Thyroid gland (tissue), 4 donors: ENCODE measurements around the gene CDPF1. TPM values are rescaled to one million over a fixed set of nuclear protein-coding genes. Genes with fewer than 3 reads are reported as not detected.

Source experiments
- DNase-seq, 2 donors: peaks; one replicate each; pipeline ENCODE4 v3.0.0-alpha.2; 2019
- H3K27ac ChIP-seq, 3 donors: fragments of 200-600 bp; sonication (generic); 1 replicate in 2 of 3; 2 replicates in 1 of 3; pipeline ENCODE4 v1.5.1; 2016 to 2019; ENCODE audit warnings: mild to moderate bottlenecking in 1 of 3, moderate library complexity in 1 of 3
- H3K27me3 ChIP-seq: fragments of 200-600 bp; sonication (generic); one replicate; pipeline ENCODE4 v1.5.1; 2019
- H3K36me3 ChIP-seq, 2 donors: fragments of 200-600 bp; sonication (generic); one replicate each; pipeline ENCODE4 v1.5.1; 2016 to 2019
- H3K4me1 ChIP-seq, 2 donors: fragments of 200-600 bp; sonication (generic); one replicate each; pipeline ENCODE4 v1.5.1; 2017 to 2019
- H3K4me3 ChIP-seq, 3 donors: fragments of 200-600 bp; sonication (generic); replicated peaks in 1 of 3; 1 replicate in 2 of 3; 2 replicates in 1 of 3; pipeline ENCODE4 v1.5.1; 2016; ENCODE audit warnings: mild to moderate bottlenecking in 1 of 3
- H3K9me3 ChIP-seq: fragments of 200-600 bp; sonication (generic); one replicate; pipeline ENCODE4 v1.5.1; 2017
- CTCF ChIP-seq, 6 experiments: fragments of 200-600 bp in 3 of 6; fragments of 450-650 bp in 3 of 6; sonication (generic) in 3 of 6; IDR thresholded peaks; one replicate each; pipeline ENCODE4 v1.5.1; 2016 to 2019; ENCODE audit warnings: antibody characterized with exemption in 6 of 6, mild to moderate bottlenecking in 2 of 6, inconsistent platforms in 1 of 6, moderate library complexity in 1 of 6
- POLR2A ChIP-seq, 2 donors: fragments of 450-650 bp; IDR thresholded peaks; one replicate each; pipeline ENCODE4 v1.6.1; 2017; ENCODE audit warnings: antibody characterized with exemption in 2 of 2, mild to moderate bottlenecking in 2 of 2, moderate library complexity in 1 of 2
- WGBS, 2 donors: methylation state at CpG; one replicate each; pipeline ENCODE4 v1.1.5; 2017; 5-methylcytosine and 5-hydroxymethylcytosine counted together
- intact Hi-C: fragments of 100-400 bp; cut with DNase I; formaldehyde crosslinking; loops from one replicate; pipeline ENCODE4 v1.15.1; 2023
- total RNA-seq, 4 donors: library from RNA; depleted of rRNA; stranded (reverse); fragments of >200 nt; gene quantifications; one replicate each; pipeline ENCODE4 v1.2.3, GENCODE V29; 2016

The CDPF1 gene
- total RNA-seq, 4 donors from 2014 or later: 12.8 to 34.4 (median 16.4) TPM

GRCh38 chr22:46290843-46291785 is 41.0 kb upstream of the CDPF1 start:
- intact Hi-C loops: no loop called here
- Histone ChIP-seq H3K27me3 (no peaks in the 10 kb centered on the region), H3K36me3 (peaks cover 9 to 17% of the 10 kb centered on the region in 2 donors), H3K4me3 (no peak overlapping the region), H3K4me1 (peaks cover 6 to 7% of the 10 kb centered on the region in 2 donors), H3K9me3 (no peaks in the 10 kb centered on the region), H3K27ac (no peak overlapping the region)
- TF ChIP-seq POLR2A (IDR thresholded peaks at IDR 0.05): no peak
- no peak for TF ChIP-seq CTCF (IDR thresholded peaks at IDR 0.05)
- DNase-seq: no peak
- 95% methylated on average over 18 to 23 of the region's 23 CpGs for WGBS, 2 donors

- DNase-seq: no peak
- peaks cover 14 to 22% of the 10 kb centered on the region in 2 donors for H3K36me3 ChIP-seq
- H3K4me1 ChIP-seq: no peaks in the 10 kb centered on the region
- H3K4me3 ChIP-seq: no peak overlapping the region
- H3K27me3 ChIP-seq: no peaks in the 10 kb centered on the region
- 90 to 97% methylated on average over 17 of the region's 17 CpGs for WGBS, 2 donors
- no peak for TF ChIP-seq POLR2A (IDR thresholded peaks at IDR 0.05)
- TF ChIP-seq CTCF (IDR thresholded peaks at IDR 0.05): no peak
- no peak overlapping the region for H3K27ac ChIP-seq
- H3K9me3 ChIP-seq: no peaks in the 10 kb centered on the region
- intact Hi-C loops: no loop called here
Observed at GRCh38 chr22:46290121-46290842, 40.2 kb upstream of the CDPF1 start.

GRCh38 chr22:46289244-46289891 is 39.3 kb upstream of the CDPF1 start:
- H3K36me3 ChIP-seq: peaks cover 18 to 29% of the 10 kb centered on the region in 2 donors
- intact Hi-C loops: no loop called here
- no peaks in the 10 kb centered on the region for H3K9me3 ChIP-seq
- no peak for DNase-seq
- TF ChIP-seq POLR2A (IDR thresholded peaks at IDR 0.05) (no peak), CTCF (IDR thresholded peaks at IDR 0.05) (no peak)
- H3K27ac ChIP-seq: no peak overlapping the region
- H3K27me3 ChIP-seq: no peaks in the 10 kb centered on the region
- WGBS, 2 donors: 93 to 94% methylated on average over 15 to 31 of the region's 33 CpGs
- H3K4me1 ChIP-seq: no peaks in the 10 kb centered on the region
- no peak overlapping the region for H3K4me3 ChIP-seq

- no peak for DNase-seq
- Histone ChIP-seq H3K4me3 (no peak overlapping the region), H3K9me3 (no peaks in the 10 kb centered on the region), H3K36me3 (peaks cover 18 to 34% of the 10 kb centered on the region in 2 donors), H3K4me1 (no peaks in the 10 kb centered on the region), H3K27me3 (no peaks in the 10 kb centered on the region), H3K27ac (peak overlapping the region in 1 of 3 donors; percentile 10)
- intact Hi-C loops: no loop called here
- WGBS, 2 donors: 99 to 100% methylated on average over 2 to 6 of the region's 7 CpGs
- TF ChIP-seq CTCF (IDR thresholded peaks at IDR 0.05) (no peak), POLR2A (IDR thresholded peaks at IDR 0.05) (no peak)
Observed at GRCh38 chr22:46288846-46289243, 38.8 kb upstream of the CDPF1 start.
